M059J (cell line): Measurements from ENCODE around the gene ROPN1B. TPM values are rescaled to one million over a fixed set of nuclear protein-coding genes. Genes with fewer than 3 reads are reported as not detected.
A peak's percentile ranks its signal among the peaks of the same experiment; 100 is the strongest.
"Not testable (repeated sequence)": the region's sequence is repeated elsewhere in the genome, so short reads cannot be mapped to it uniquely, and the experiment has no call there.

Source experiments
- DNase-seq: peaks from one replicate; pipeline ENCODE4 v3.0.0-alpha.2; 2012; ENCODE audit warnings: low read depth
- total RNA-seq: library from RNA; depleted of rRNA; stranded (reverse); fragments of >200 nt; shearing (Covaris generic); gene quantifications from 2 replicates; pipeline ENCODE4 v1.2.3, GENCODE V29; 2014; rRNA removed

The ROPN1B gene
- 0.15 and 8.8 TPM in 2 replicates for total RNA-seq

DNA sequence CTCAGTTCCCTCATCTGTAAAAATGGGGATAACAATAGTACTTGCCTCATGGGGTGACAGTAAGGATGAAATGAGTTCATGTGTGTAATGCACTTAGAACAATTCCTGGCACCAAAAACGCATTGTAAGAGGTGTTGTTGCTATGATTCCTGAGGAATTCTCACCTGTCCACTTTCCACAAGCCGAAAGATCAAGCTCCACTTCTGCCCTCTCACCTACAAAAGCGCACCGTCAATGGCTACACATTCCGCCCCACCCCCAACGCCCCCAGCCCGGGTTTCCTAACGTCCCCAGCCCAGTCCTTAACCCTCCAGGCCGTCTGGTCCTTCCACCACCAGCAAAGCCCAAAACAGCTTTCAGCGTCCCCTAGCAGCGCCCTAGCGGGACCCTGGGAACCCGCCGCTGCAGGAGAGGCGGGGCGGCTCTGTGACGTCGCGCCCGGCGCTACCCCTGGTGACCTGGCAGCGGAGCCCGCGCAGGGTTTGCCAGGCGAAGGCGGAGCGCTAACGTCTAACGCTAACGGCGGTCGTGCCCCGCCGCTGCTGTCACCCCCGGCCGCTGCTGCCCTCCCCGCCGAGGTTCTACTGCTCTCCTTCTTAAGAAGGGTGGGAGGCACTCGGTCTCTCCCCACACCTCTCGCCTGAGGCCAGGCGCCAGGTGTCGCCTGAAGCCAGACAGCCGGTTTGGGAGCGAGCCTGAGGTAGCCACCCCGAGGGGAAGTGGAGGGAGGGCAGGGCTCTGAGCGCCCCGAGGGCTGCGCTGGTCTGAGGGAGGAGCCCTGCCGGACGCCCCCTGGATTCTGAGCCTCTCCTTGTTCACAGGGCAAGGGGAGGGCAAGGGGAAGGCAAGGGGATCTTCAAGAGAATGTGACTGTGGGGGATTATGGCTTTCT, at the start of gene ROPN1B:
ROPN1B (plus strand) TSS at position 478 of the 892 bp plus-strand sequence. CDS start 2,877 bp downstream, outside the sequence.
- DNase-seq: not testable (repeated sequence)

DNA sequence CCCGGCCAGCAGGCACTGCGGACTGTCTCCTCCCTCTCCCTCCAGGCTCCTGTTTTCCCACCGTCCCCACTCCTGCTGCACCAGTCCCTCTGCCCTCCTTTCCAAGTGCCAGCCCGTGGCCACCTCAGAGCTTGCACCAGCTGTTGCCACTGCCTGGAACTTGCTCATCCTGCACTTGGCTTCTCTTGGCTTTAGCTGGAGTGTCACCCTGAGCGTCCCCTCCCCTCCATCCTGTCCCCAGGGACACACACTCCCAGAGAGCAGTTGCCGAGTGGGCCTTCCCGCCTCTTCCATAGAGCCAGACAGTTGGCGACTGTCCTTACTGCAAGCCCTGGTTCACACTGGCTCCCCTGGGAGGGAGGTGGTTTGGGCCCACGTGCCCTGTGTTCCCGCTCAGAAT, 48.8 kb upstream of the ROPN1B start:
- not testable (repeated sequence) for DNase-seq

DNA sequence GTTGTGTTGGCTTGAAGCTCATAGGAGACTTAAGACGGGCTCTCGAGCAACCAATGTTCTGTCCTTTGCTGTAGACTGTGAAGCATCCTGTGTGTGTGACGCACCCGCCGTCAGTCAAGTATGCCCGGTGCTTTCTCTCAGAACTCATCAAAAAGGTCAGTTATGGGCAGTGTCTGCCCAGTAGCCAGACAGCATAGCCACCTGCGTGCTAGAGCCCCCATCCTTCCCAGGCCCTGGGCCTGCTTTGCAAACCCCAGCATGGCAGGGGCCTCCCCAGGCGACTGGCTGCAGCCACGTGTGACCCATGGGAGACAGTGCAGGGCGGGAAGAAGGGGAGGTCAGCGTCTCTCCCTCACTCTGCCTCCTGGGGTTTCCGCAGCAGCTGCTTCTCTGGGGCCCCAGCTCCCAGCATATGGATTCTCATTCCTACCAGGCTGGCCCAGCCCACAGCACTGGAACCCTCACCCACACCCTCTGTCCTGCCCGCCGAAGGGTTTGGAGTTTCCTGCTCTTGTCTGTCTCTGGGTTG, 48.2 kb upstream of the ROPN1B start:
- not testable (repeated sequence) for DNase-seq

DNA sequence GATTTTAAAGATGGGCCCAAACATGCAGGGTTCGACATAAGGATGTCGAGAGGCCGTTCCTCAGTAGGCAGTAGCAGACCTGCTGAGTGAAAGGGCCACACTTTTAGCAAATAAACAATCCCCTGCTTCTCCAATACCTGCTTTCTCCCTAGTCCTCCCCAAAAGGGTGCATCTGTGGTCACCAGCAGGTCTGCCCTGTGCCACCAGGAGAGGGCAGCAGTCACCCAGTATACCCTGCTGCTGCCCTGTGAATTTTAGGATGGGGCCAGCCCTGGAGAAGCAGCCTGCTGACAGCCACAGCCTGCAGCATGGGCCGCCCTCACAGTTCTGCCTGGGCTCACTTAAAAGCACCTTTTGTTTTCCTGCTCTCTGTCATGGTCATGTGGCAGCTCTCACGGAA, 47.3 kb upstream of the ROPN1B start:
- peak; percentile 60 for DNase-seq

DNA sequence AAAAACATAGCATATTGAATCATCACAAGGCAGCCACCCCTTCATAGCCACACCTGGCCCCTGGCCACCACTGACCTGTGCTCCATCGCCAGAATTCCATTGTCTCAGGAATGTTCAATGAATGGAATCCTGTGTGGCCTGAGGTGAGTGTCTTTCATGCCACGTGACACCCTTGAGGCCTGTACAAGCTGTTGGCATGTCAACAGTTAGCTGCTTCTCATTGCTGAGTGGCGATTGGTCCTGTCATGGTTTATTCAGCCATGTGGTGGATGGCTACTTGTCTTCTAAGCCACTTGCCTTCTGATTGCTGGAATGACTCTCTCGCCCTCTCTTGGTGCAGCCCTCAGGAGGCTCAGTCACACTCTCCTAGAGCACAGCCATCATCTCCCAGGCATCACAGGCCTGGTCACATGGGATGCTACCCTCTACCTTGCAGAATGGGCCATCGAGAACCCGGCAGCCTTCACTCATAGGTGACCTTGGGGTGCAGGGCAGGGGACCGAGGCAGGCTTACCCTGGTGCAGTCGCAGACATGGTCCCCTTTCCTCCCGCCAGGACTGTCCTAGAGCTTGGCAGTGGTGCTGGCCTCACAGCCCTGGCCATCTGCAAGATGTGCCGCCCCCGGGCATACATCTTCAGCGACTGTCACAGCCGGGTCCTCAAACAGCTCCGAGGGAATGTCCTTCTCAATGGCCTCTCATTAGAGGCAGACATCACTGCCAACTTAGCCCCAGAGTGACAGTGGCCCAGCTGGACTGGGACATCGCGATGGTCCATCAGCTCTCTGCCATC, 45.5 kb upstream of the ROPN1B start:
- DNase-seq: peak; percentile 32

DNA sequence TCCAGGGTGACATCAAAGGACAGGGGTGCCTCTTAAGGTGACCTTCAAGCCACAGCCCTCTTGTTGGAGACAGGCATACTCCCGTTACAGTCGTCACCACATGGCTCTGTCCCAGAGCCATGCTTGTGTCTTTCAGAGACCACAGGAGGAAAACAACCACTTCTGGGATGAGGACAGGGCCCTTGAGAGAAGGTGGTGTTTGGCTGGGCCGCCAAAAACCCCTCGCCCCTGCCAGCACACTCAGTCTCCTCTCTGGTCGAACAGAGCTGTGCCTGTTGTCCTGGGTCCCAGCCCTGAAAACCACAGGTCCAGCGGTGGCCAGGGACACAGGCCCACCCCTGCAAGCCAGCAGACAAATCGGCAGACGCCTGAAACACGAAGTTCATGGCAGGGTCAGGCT, 44.7 kb upstream of the ROPN1B start:
- not testable (repeated sequence) for DNase-seq

DNA sequence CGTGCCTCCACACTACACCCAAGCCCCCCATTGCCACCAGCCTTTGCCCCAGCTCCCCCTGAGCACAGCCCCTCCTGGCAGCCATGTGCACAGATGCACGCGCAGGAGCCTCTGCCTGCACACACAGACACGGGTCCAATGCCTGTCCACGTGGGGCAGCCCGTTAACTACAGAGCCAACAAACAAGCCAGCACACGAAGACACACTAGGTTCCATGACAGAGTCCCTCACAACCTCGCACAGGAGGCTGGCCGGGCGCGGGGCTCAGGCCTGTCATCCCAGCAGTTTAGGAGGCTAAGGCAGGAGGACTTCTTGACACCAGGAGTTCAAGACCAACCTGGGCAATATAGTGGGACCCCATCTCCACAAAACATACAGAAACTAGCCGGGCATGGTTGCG, 43.3 kb upstream of the ROPN1B start:
- not testable (repeated sequence) for DNase-seq

DNA sequence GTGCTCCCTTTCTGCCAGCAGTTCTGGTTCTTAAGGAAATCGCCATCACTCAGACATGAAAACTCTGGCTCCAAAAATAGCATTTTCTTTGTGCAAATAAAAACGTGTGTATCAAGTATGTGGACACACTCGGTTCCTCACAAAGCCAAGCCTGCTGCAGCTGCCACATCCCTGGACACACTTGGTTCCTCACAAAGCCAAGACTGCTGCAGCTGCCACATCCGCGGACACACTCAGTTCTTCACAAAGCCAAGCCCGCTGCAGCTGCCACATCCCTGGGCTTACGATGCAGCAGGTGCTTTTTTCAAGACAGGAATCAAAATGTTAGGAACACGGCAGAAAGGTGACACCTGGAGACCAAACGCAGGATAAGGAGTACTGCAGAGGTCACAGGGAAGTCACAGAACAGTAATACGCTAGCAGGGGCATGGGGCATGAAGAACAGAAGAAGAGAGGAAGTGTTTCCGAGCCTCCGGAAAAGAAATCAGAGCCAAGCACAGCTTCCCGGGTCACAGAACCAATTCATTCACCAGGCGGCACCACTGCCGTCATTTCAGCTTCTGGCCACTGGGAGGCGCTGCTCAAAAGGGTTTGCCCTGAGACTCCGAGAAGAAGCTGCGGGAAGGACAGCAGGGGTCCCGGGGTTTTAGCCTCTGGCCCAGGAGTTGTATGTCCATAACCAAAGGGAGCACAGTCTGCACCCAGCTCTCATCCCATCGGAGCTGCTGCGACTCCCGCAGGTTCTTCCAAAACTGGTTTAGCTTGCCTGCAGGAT, 40.0 kb upstream of the ROPN1B start:
- peak; percentile 34 for DNase-seq

DNA sequence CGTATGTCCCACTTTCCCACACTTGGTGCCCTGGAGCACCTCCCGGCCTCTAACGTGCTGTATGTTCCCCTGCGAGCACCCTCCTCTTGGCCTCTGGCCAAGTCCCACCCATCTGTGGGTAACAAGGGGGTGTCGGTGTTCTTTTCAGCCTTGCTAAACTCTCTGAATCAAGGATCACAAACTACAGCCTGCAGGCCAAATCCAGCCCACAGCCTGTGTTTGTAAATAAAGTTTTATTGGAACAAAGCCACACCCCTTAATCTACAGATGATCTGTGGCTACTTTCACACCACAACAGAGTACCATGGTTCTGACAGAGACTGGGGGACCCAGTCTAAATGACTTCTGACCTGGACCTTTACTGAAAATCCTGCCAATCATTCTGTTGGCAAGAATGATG, 39.2 kb upstream of the ROPN1B start:
- not testable (repeated sequence) for DNase-seq

DNA sequence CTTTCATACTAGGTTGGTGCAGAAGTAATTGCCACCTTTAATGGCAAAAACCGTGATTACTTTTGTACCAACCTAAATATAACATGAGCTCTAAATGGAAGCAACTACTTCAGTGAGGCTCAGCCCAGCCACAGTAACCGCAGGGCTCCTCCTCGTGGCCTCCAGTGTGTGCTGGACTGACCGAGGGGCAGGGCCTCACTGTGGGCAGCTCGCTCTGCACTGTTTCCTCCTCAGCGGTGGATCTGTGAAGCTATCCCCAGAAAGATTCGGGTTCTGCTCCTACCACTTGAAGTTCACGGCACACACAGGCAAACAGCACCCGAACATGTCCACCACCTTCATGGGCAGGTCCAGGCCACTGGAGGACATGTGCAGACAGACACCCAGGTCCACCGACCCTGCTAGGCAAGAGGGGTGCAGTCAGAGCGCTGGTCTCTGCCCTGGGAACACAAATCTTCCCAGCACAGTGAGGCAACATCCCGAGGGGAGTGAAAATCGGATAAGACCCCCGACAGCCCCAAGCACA, 37.6 kb upstream of the ROPN1B start:
- DNase-seq: not testable (repeated sequence)

DNA sequence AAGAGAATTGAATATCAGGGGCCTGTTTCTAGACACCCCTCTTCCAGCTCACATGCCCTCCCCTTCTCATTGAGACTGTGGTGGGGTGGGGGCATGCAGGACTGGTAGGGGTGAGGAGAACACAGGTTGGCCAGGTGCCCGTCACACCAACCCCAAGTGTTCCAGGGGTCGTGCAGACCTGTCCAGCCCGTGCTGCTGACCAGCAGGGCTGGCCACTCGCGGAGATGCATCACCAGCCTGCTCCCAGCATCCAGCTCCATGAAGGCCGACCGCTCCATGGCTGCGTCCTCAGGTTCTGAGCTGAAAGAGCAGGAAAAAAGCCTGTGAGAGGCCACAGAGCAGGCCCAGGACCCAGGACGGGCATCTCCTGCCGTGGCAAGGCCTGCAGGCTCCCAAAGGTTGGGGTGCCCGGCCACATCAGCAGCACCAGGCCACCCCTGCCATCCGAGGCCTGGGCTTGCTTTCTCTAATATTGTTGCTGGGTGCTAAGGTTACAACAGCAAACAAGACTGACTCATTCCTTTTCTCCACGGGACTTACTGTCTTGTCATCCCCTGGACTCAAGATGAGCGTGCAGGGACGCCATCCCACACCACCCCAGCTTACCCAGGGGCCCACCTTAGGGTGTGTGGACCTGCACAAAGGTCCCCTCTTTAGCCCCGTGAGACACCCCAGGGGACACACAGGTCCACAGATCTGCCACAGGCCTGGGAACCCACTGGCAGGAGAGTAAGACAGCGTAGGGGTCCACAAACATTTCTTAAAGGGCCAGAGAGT, 35.4 kb upstream of the ROPN1B start:
- peak; percentile 44 for DNase-seq

DNA sequence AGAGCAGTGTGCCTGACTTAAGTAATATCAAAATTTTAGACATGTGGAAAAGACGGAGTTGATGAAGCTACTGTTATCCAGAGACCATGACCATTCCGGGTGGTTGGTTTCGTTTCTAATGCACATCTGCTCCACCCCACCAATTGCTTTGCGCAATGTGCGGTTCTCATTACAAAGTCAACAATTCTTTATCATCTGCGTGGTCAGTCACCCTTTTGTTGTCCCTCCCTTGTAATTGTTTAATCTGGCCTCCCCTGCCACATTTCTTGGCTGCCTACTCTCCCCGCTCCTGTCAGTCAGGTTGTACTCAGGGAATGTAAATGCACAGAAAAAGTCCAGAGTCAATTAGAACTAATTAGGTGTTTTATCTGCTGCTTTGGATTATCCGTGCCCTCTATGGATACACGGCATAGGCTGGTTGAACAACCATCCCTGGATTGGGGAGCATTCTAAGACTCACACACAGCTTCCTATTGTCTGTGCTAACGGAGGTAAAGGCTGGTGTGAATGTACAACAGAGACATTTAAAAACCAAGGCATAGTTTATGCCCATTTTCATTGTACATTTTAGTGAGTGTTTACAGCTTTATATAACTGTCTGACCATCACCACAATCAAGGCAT, 33.6 kb upstream of the ROPN1B start:
- peak; percentile 26 for DNase-seq

DNA sequence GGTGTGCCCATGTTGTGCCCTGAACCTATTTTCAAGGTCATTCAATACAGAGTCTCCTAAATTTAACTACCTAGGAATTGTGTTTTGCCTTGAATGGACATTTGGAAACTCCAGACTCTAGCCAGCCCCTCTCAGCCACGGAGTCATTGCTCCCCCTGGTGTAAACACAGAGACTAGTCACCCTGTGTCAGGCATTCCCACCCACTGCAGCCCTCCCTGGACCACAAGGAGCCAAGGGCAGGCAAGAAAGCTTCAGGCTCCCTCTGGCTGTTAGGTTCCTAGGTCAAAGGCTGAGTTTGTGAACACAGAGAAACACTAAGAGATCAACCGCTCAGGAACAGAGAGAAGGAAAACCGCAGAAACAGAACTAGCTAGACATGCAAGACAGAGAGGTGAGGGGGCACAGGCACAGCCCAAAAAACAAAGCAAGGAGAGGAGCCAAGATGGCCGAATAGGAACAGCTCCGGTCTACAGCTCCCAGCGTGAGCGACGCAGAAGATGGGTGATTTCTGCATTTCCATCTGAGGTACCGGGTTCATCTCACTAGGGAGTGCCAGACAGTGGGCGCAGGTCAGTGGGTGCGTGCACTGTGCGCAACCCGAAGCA, 32.7 kb upstream of the ROPN1B start:
- DNase-seq: peak; percentile 10

DNA sequence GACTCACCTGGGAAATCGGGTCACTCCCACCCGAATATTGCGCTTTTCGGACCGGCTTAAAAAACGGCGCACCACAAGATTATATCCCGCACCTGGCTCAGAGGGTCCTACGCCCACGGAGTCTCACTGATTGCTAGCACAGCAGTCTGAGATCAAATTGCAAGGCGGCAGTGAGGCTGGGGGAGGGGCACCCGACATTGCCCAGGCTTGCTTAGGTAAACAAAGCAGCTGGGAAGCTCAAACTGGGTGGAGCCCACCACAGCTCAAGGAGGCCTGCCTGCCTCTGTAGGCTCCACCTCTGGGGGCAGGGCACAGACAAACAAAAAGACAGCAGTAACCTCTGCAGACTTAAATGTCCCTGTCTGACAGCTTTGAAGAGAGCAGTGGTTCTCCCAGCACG, 32.1 kb upstream of the ROPN1B start:
- not testable (repeated sequence) for DNase-seq

DNA sequence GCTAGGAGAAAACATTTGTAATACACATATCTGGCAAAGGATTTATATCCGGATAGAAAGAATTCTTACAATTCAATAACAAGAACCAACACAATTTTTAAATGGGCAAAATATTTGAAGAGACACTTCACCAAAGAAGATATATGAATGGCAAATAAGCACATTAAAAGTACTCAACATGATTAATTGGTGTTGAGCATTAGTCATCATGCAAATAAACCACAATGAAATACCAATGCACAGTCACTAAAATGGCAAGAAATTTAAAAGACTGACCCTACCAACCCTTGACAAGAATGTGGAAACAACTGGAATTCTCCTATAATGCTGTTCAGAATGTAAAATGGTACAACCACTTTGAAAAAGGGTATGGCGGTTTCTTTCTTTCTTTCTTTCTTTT, 21.2 kb upstream of the ROPN1B start:
- peak; percentile 82 for DNase-seq

DNA sequence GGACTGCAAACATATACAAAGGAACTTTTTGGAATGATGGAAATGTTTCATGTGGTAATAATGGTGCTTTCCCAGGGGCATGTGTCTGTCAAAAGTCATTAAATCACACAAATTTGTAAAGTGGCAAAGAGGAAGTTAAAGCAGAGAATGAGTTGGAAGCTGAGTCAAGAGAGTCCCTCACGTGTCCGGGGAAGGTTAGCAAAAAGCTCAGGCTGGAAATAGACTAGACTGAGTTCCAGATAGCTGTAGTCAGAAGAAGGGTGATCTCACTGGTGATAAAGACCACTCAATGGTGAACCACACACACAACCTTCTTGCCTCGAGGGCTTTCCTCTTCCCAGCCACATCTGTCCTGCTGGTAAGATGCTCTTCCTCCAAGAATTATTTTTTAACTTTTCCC, 20.1 kb upstream of the ROPN1B start:
- DNase-seq: peak; percentile 96

DNA sequence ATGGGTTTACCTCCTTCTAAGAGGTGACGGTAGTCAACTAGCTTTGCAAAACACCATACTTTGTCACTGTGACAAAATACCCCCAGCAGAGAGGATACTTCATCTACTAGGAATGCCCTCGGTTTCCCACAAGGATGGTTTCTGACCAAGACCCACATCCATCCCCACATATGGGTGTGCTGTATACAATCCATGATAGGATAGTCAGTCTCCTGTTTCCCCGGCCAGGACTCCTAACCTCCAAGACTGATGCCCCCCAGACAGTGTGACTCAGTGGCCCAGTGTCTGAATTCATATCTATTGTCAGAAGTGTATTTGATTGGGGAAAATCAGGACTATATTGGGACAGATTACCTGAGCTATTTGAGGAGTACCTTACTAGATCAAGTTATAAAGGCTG, 17.8 kb upstream of the ROPN1B start:
- peak; percentile 87 for DNase-seq

DNA sequence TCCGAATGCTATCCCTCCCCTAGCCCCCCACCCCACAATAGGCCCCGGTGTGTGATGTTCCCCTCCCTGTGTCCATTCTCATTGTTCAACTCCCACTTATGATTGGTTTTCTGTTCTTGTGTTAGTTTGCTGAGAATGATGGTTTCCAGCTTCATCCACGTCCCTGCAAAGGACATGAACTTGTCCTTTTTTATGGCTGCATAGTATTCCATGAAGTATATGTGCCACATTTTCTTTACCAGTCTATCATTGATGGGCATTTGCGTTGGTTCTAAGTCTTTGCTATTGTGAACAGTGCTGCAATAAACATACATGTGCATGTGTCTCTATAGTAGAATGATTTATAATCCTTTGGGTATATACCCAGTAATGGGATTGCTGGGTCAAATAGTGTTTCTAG, 12.0 kb upstream of the ROPN1B start:
- DNase-seq: not testable (repeated sequence)

DNA sequence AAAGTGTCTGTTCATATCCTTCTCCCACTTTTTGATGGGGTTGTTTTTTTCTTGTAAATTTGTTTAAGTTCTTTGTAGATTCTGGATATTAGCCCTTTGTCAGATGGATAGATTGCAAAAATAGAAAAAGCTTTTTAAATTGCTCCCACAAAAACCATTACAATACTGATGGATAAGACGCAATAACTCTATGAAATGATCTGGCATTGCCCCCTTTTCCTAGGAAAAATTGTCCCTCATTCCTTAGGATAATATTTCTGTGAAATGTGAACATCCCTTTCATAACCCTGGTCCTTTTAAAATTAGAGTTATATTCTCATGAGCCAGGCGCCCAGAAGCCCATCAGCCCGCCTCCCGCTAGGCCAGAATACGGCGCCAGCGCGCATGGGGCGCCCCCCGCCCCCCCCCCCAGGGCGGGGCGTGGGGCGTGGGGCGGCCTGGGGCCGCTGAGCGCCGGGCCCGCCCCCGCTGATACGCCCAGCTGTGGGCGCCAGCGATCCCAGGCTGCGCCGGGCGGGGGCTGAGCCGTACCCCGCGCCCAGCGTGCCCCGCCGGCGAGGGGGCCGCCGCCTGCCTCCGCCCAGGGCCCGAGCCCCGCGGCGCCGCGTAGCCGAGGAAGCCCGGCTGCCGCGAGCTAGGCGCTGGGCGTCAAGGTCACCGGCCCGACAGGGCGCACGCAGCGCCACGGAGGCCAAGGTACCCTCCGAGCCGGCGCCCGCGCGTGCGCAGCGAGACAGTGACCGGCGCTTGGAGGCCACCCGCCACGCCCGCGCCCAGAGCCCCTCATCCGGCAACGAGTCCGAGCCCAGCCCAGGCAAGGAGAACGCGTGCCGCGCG, 11.1 kb upstream of the ROPN1B start:
- DNase-seq: no peak
